A673 (cell line): Measurements from ENCODE around the gene UBE2E2.

ENCODE experiments used
- CTCF ChIP-seq: fragments of 300-800, 200-600 bp; sonication (generic); conservative IDR thresholded peaks from 2 replicates; pipeline ENCODE4 v1.5.1; 2017; ENCODE audit warnings: low read depth, mild to moderate bottlenecking, antibody characterized with exemption, low read length, moderate library complexity, mixed read lengths
- EZH2 ChIP-seq: fragments of 200-600 bp; sonication (generic); IDR thresholded peaks from 2 replicates; pipeline ENCODE4 v1.6.1; 2017; ENCODE audit warnings: borderline replicate concordance, low read depth, mild to moderate bottlenecking, mixed read lengths, antibody characterized with exemption, low read length; ENCODE audit not compliant: poor library complexity, severe bottlenecking

- no peak for TF ChIP-seq CTCF
- no peak for TF ChIP-seq EZH2
Measured at GRCh38 chr3:23240171-23240785, 37.2 kb downstream of the UBE2E2 start.
